Breast epithelium (tissue), 3 donors: ENCODE measurements around the gene OS9.

Experiments
- CTCF ChIP-seq, 3 donors: fragments of 450-650 bp; IDR thresholded peaks; one replicate each; pipeline ENCODE4 v1.5.1; 2016 to 2017; ENCODE audit warnings: antibody characterized with exemption in 3 of 3, mild to moderate bottlenecking in 3 of 3, moderate library complexity in 3 of 3
- POLR2A ChIP-seq: fragments of 450-650 bp; IDR thresholded peaks from one replicate; pipeline ENCODE4 v1.6.1; 2016; ENCODE audit warnings: antibody characterized with exemption, mild to moderate bottlenecking, moderate library complexity

GRCh38 chr12:57700317-57700716 is 6.4 kb downstream of the OS9 start:
- TF ChIP-seq CTCF (IDR thresholded peaks at IDR 0.05) (no peak), POLR2A (no peak)
